MM.1S (cell line): ENCODE measurements around the gene GLS2.

Experiments
- DNase-seq: peaks from one replicate; pipeline ENCODE4 v3.0.0-alpha.2; 2015
- H2AFZ ChIP-seq: fragments of 300-600 bp; sonication (generic); 2 replicates; pipeline ENCODE4 v1.6.0; 2016; ENCODE audit warnings: antibody characterized with exemption, low read length
- H3F3A ChIP-seq: fragments of 300-600 bp; sonication (generic); 2 replicates; pipeline ENCODE4 v1.6.1; 2016; ENCODE audit warnings: mild to moderate bottlenecking, antibody characterized with exemption, low read length, moderate library complexity, mixed read lengths; ENCODE audit not compliant: insufficient read depth
- H3K27ac ChIP-seq: fragments of 300-600 bp; sonication (generic); 2 replicates; pipeline ENCODE4 v1.5.1; 2016; ENCODE audit warnings: mild to moderate bottlenecking, low read length
- H3K27me3 ChIP-seq: fragments of 300-600 bp; sonication (generic); replicated peaks from 2 replicates; pipeline ENCODE4 v1.6.0; 2016; ENCODE audit warnings: low read length; ENCODE audit not compliant: insufficient read depth
- H3K36me3 ChIP-seq: fragments of 300-600 bp; sonication (generic); replicated peaks from 2 replicates; pipeline ENCODE4 v1.6.1; 2016; ENCODE audit warnings: mild to moderate bottlenecking, low read length, mixed read lengths; ENCODE audit not compliant: insufficient read depth
- H3K4me1 ChIP-seq: fragments of 300-600 bp; sonication (generic); 2 replicates; pipeline ENCODE4 v1.6.1; 2016; ENCODE audit warnings: low read length, mixed read lengths
- H3K4me2 ChIP-seq: fragments of 300-600 bp; sonication (generic); 2 replicates; pipeline ENCODE4 v1.6.0; 2016; ENCODE audit warnings: low read depth, low read length
- H3K4me3 ChIP-seq: fragments of 300-600 bp; sonication (generic); 2 replicates; pipeline ENCODE4 v1.5.1; 2016; ENCODE audit warnings: low read length, mixed read lengths
- H3K79me2 ChIP-seq: fragments of 300-600 bp; sonication (generic); 2 replicates; pipeline ENCODE4 v1.6.1; 2016; ENCODE audit warnings: mixed run types, low read length, mixed read lengths
- H3K9ac ChIP-seq: fragments of 300-600 bp; sonication (generic); 2 replicates; pipeline ENCODE4 v1.6.1; 2016; ENCODE audit warnings: low read length, mixed read lengths
- H3K9me2 ChIP-seq: fragments of 300-600 bp; sonication (generic); replicated peaks from 2 replicates; pipeline ENCODE4 v1.6.1; 2016; ENCODE audit warnings: mild to moderate bottlenecking, low read length, mixed read lengths; ENCODE audit not compliant: insufficient read depth
- H3K9me3 ChIP-seq: fragments of 300-600 bp; sonication (generic); replicated peaks from 2 replicates; pipeline ENCODE4 v1.6.1; 2016; ENCODE audit warnings: mild to moderate bottlenecking, low read length, mixed read lengths; ENCODE audit not compliant: insufficient read depth
- H4K20me1 ChIP-seq: fragments of 300-600 bp; sonication (generic); 2 replicates; pipeline ENCODE4 v1.6.1; 2016; ENCODE audit warnings: mild to moderate bottlenecking, low read length, moderate library complexity, mixed read lengths; ENCODE audit not compliant: insufficient read depth
- EZH2 ChIP-seq: fragments of 300-600 bp; sonication (generic); optimal IDR thresholded peaks from 2 replicates; pipeline ENCODE3; 2017; ENCODE audit warnings: low read depth, mild to moderate bottlenecking, antibody characterized with exemption, low read length, mixed read lengths
- EZH2phosphoT487 ChIP-seq: fragments of 300-600 bp; sonication (generic); IDR thresholded peaks from 2 replicates; pipeline ENCODE4 v1.6.1; 2018; ENCODE audit warnings: antibody characterized with exemption, low read length
- TF ChIP-seq, protein P1 (sequence below): fragments of 300-600 bp; sonication (generic); IDR thresholded peaks from 2 replicates; pipeline ENCODE4 v1.5.1; 2016; ENCODE audit warnings: antibody characterized with exemption, low read length, mixed read lengths

Gene GLS2

DNA sequence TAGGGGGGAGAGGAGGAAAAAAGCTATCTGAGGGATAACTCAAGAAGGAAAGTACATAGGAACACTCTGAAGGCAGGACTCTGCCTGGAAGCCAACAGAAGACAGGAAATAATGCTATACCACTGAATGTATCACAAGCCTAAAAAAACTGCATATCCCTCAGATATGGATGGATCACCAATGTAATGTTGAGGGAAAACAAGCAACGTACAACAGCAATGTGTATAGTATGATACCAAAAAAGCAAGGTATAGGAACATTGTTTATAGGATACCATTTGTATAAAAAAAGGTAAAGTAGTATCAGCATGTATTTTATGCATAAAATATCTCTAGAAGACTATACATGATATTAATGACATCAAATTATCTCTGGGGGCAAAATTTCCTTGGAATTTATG, 3.4 kb downstream of the GLS2 start:
- DNase-seq = no peak
- no peak overlapping the region for H2AFZ ChIP-seq
- H3K9me2 ChIP-seq = no peaks in the 10 kb centered on the region
- H3K9ac ChIP-seq = no peak overlapping the region
- no peaks in the 10 kb centered on the region for H4K20me1 ChIP-seq
- H3K36me3 ChIP-seq = no peaks in the 10 kb centered on the region
- H3F3A ChIP-seq = no peaks in the 10 kb centered on the region
- no peak overlapping the region for H3K4me3 ChIP-seq
- no peak overlapping the region for H3K27ac ChIP-seq
- no peak for TF ChIP-seq EZH2
- no peak for TF ChIP-seq EZH2phosphoT487
- TF ChIP-seq, protein P1, sequence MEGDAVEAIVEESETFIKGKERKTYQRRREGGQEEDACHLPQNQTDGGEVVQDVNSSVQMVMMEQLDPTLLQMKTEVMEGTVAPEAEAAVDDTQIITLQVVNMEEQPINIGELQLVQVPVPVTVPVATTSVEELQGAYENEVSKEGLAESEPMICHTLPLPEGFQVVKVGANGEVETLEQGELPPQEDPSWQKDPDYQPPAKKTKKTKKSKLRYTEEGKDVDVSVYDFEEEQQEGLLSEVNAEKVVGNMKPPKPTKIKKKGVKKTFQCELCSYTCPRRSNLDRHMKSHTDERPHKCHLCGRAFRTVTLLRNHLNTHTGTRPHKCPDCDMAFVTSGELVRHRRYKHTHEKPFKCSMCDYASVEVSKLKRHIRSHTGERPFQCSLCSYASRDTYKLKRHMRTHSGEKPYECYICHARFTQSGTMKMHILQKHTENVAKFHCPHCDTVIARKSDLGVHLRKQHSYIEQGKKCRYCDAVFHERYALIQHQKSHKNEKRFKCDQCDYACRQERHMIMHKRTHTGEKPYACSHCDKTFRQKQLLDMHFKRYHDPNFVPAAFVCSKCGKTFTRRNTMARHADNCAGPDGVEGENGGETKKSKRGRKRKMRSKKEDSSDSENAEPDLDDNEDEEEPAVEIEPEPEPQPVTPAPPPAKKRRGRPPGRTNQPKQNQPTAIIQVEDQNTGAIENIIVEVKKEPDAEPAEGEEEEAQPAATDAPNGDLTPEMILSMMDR = no peak
- H3K4me1 ChIP-seq = peaks cover 6% of the 10 kb centered on the region; the same call in 1 of the 2 replicates
- H3K27me3 ChIP-seq = no peaks in the 10 kb centered on the region
- H3K9me3 ChIP-seq = no peaks in the 10 kb centered on the region
- H3K4me2 ChIP-seq = no peak overlapping the region
- H3K79me2 ChIP-seq = peaks cover 2% of the 10 kb centered on the region; the same call in 1 of the 2 replicates

DNA sequence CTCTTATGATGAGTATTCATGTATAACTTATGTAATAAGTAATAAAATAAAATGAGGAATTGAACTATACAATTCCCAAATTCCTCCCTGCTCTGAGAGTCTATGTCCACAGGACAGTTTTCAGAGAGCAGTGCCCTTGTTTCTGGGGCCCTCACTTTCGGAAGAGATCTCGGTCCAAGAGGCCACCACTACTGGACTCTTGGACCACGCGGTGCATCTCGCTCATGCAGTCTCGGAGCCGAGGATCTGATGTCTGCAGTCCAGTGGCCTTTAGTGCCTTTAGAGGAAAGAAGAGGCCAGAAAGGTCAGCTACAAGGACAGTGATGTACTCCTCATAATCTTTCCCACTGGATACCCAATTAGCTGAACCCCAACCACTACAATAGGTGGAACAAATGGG, 8.3 kb downstream of the GLS2 start:
- Histone ChIP-seq H4K20me1 (no peaks in the 10 kb centered on the region), H3K27ac (no peak overlapping the region), H3F3A (no peaks in the 10 kb centered on the region), H3K9me3 (no peaks in the 10 kb centered on the region), H3K4me1 (no peaks in the 10 kb centered on the region), H3K79me2 (peaks cover 14% of the 10 kb centered on the region), H2AFZ (no peak overlapping the region), H3K9ac (no peak overlapping the region), H3K36me3 (no peaks in the 10 kb centered on the region), H3K9me2 (no peaks in the 10 kb centered on the region), H3K27me3 (no peaks in the 10 kb centered on the region), H3K4me2 (no peak overlapping the region), H3K4me3 (no peak overlapping the region)
- TF ChIP-seq, protein P1 = no peak
- no peak for DNase-seq

DNA sequence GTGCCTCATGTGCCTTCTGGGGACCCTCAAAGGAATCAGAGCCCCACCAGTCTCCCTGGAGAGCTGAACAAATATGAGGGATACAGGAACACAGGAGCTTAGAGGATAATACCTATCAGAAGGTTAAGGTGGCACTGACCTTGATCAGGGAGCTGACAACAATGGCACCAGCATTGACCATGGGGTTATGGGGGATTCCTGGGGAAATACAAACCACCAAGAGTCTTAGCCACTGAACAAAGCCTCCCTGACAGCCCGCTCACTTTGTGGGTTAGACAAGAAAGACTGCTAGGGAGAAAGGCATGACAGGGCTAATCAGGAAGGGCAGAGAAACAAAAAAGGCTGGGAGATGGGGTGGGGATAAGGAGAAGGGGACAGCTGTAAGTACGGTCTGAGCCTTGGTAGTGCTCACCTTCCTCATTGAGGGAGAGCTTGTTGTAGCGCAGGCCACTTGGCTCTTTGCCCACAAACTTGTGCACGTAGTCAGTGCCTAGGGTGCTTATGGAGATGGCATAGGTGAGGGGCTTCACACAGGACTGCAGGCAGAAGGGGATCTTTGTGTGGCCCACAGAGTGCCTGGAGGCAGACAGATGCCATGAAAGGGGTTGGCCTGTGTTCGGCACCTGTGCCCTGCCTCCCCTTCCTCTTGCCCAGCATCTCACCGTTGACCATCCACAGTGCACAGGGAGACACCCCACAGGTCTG, 10.3 kb downstream of the GLS2 start:
- Histone ChIP-seq H3K4me2 (no peak overlapping the region), H3K9ac (no peak overlapping the region), H3K27me3 (no peaks in the 10 kb centered on the region), H3K36me3 (no peaks in the 10 kb centered on the region), H3K79me2 (peaks cover 28% of the 10 kb centered on the region), H3F3A (no peaks in the 10 kb centered on the region), H3K4me1 (no peaks in the 10 kb centered on the region), H2AFZ (no peak overlapping the region), H4K20me1 (no peaks in the 10 kb centered on the region), H3K9me2 (no peaks in the 10 kb centered on the region), H3K9me3 (no peaks in the 10 kb centered on the region), H3K4me3 (no peak overlapping the region), H3K27ac (no peak overlapping the region)
- TF ChIP-seq, protein P1 = no peak
- TF ChIP-seq EZH2 (no peak), EZH2phosphoT487 (no peak)
- DNase-seq = no peak
